SW 1271 (cell line): ENCODE data around the gene ARL5B.

Source experiments
- DNase-seq, 2 experiments: peaks; one replicate each; lab custom pipeline; 2025; lab: John Stamatoyannopoulos, UW

ARL5B gene

DNA sequence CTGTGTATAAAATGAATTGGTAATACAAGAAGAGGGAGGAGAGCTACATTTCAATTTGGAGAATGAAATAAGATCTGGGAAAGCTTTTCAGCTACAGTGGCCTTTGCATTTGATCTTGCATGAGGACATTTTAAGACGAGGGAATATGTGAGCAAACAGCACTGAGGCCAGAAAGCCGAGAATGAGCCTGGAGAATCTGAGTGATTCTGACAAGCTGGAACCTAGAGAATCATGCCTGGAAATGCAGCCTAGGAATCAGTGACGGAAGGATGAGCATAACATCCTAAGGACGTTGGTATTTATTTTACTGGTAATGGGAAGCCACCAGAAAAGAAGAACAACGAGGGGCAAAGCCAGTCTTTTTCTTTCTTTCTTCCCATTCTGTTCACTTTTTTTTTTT lies 44.3 kb downstream of the ARL5B start:
- DNase-seq: no peak

DNA sequence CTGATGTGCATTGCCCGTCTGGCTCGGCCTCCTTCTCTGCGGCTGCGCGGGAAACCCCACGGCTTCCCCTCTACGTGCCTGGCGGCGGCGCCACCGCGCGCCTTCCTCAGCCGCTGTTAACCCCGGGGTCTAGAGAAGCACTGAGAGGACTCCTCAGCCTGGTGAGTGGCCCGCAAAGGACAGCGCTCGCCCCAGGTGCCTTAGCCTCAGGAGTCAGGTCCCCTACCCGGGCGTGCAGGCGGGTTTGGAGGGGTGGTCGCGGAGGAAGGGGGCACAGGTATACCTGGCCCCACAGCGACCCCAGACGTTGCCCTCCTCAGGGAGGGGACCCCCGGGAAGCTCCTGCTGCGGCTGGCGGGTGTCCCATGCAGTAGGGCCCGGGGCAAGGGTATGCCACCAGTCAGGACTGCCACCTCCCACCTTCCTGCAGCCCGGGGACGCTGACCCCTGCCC lies 51.0 kb downstream of the ARL5B start:
- DNase-seq: no peak

DNA sequence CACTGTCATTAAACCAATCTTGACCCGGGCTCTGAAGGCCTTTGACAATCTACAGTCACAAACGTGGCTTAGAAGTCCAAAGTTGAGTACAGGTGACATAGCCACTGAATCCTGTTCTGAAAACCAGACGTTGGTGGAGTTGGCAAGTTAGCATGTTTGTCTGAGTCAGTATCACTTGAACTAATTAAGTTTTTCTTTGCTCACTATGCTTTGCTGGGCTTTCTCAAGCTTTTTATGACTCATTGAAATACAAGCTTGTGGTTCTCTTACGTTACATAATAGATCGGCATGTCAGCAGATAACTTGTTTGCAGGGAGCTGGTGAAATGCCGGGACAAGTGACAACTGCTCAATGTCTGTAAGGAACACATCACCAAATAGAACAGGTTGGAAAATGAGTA lies 53.8 kb downstream of the ARL5B start:
- peak; percentile 10 to 71 for DNase-seq

DNA sequence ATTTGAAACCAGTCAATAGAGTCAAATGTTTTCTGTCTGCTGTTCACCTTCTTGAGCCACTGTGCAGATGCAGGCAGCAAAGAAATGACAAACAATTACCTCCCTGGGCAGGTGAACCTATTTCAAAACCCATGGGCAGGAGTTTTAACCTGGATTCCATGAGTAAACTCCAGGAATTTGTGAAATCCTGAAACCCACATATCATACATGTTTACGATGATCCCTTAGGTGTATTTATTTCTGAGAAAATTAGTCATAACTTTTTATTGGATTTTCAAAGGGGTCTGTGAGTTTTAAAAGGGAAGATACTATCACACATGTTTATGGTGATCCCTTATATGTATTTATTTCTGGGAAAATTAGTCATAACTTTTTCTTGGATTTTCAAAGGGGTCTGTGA lies 59.8 kb downstream of the ARL5B start:
- DNase-seq: no peak

DNA sequence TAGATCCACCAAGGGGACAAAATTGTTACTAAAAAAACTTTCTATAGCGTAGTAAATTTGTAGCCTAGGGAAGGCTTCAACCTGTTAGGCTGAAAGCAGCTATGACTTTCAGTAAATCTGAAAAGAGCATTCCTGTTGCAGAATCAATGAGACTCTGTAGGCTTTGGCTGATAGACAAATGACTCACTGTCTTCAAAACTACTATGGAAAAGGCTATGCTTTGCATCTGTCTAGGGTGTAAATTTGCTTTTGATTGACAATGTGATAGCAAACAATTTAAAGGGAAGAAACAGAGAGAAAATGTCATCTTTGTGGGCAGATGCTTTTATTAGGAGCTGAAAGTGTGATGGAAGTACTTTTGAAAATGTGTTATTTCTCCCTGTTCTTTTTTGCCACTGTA lies 60.6 kb downstream of the ARL5B start:
- no peak for DNase-seq

DNA sequence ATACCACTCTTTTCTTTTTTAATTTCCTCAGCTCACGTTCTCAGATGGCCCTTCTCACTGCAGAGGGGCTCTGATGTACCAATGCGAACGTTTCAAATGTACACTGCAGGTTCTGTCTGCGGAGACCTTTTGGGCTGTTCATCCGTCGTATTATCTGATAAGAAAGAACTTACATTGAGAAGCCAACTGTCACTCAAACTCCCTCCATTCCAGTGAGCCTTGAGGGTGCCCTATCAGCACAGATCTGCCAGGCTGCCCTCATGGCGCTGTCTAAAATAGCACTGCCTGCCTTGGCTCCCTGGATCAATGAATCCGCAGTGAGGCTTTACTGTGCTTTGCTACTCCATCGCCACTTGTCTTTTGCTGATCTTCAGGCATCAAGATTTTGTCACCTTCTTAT lies 61.8 kb downstream of the ARL5B start:
- no peak for DNase-seq

DNA sequence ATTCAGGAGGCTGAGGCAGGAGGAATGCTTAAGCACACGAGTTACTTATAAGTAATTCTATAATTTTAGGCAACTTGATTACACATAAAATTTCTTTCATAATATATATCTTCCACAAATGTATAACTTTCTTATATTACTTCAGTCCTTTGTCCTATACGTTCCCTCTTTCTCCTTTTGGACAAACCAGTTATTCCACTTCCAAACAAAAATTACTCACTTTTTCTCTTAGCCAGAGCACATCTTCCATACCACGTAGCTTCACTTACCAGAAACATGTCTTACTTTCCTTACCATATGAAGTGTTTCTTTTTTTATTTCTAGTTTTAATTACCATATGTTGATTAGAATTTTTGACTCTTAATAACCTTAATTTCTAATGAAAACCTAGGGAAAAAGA lies 64.6 kb downstream of the ARL5B start:
- no peak for DNase-seq
